ENCODE measurements around the gene CECR2.

Gene CECR2

GRCh38 chr22:17368554-17369438, 464 bp upstream of the CECR2 start:
- peak; percentile 10 for DNase-seq

GRCh38 chr22:17370026-17370765, 936 bp downstream of the CECR2 start:
- DNase-seq, result peak; percentile 8

GRCh38 chr22:17370766-17371432, 1.6 kb downstream of the CECR2 start:
- DNase-seq, result no peak

- DNase-seq, result no peak
These were observed 2.2 kb downstream of the CECR2 start for GRCh38 chr22:17371448-17371847.

- no peak for DNase-seq
These were observed 4.6 kb downstream of the CECR2 start for GRCh38 chr22:17373855-17374254.

GRCh38 chr22:17375914-17376614, 6.8 kb downstream of the CECR2 start:
- no peak for DNase-seq

- DNase-seq, result no peak
These were observed 7.7 kb downstream of the CECR2 start for GRCh38 chr22:17376950-17377349.

GRCh38 chr22:17379944-17380343, 10.7 kb downstream of the CECR2 start:
- DNase-seq, result no peak

GRCh38 chr22:17380359-17381087, 11.3 kb downstream of the CECR2 start:
- DNase-seq, result no peak

GRCh38 chr22:17381192-17381913, 12.1 kb downstream of the CECR2 start:
- no peak for DNase-seq

GRCh38 chr22:17384612-17385330, 15.5 kb downstream of the CECR2 start:
- no peak for DNase-seq

GRCh38 chr22:17387356-17387755, 18.1 kb downstream of the CECR2 start:
- no peak for DNase-seq

GRCh38 chr22:17388235-17388634, 19.0 kb downstream of the CECR2 start:
- DNase-seq, result no peak

GRCh38 chr22:17390087-17390486, 20.8 kb downstream of the CECR2 start:
- DNase-seq, result no peak

GRCh38 chr22:17396516-17396915, 27.3 kb downstream of the CECR2 start:
- no peak for DNase-seq

- DNase-seq, result peak; percentile 3
These were observed 28.7 kb downstream of the CECR2 start for GRCh38 chr22:17397756-17398547.

GRCh38 chr22:17400305-17400704, 31.0 kb downstream of the CECR2 start:
- DNase-seq, result no peak

- DNase-seq, result no peak
These were observed 32.5 kb downstream of the CECR2 start for GRCh38 chr22:17401728-17402127.

- DNase-seq, result no peak
These were observed 33.0 kb downstream of the CECR2 start for GRCh38 chr22:17402293-17402692.

- DNase-seq, result no peak
These were observed 34.6 kb downstream of the CECR2 start for GRCh38 chr22:17403906-17404305.

All from stimulated activated CD4-positive, alpha-beta T cell treated with anti-CD3 and anti-CD28 coated beads, Interleukin-15, amount 100 ng/mL, for 24 hours (primary cell).